ENCODE results near the gene COLGALT1.

The COLGALT1 gene

DNA sequence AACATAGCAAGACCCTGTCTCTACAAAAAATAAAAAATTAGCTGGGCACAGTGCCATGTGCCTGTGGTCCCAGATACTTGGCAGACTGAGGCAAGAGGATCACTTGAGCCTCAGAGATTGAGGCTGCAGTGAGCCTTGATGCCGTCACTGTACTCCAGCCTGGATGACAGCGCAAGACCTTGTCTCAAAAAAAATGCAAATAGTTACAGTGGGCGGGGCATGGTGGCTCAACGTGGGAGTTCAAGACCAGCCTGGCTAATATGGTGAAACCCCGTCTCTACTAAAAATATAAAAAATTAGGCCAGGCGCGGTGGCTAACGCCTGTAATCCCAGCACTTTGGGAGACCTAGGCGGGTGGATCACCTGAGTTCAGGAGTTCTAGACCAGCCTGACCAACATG is 35.5 kb upstream of the COLGALT1 start:
- H3K4me1 ChIP-seq (ENCODE audit: control insufficient read depth in 2 of 2, insufficient read depth in 2 of 2, low read length in 2 of 2) = peaks cover 0 to 13% of the 10 kb centered on the region in 2 donors
- H3K27me3 ChIP-seq (ENCODE audit: control insufficient read depth in 2 of 2, insufficient read depth in 2 of 2, low read length in 2 of 2) = peaks cover 0 to 2% of the 10 kb centered on the region in 2 donors
- H3K9ac ChIP-seq (ENCODE audit: low read depth in 1 of 2, low read length in 2 of 2) = no peak overlapping the region
- peaks cover 4 to 6% of the 10 kb centered on the region in 2 donors for H3K9me3 ChIP-seq (ENCODE audit: control insufficient read depth in 2 of 2, low read length in 2 of 2)
- H3K27ac ChIP-seq (ENCODE audit: low read depth in 2 of 2, low read length in 2 of 2) = no peak overlapping the region
- no peak overlapping the region for H3K4me3 ChIP-seq (ENCODE audit: low read length in 2 of 2)
- peaks cover 8 to 9% of the 10 kb centered on the region in 2 donors for H3K36me3 ChIP-seq (ENCODE audit: control insufficient read depth in 2 of 2, insufficient read depth in 2 of 2, low read length in 2 of 2)

DNA sequence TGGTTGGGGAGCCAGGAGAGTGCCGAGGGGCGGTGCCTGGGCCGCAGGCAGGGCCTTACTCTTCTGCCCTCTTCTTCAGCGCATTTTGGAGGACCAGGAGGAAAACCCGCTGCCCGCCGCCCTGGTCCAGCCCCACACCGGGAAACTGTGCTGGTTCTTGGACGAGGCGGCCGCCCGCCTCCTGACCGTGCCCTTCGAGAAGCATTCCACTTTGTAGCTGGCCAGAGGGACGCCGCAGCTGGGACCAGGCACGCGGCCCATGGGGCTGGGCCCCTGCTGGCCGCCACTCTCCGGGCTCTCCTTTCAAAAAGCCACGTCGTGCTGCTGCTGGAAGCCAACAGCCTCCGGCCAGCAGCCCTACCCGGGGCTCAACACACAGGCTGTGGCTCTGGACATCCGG is 34.6 kb upstream of the COLGALT1 start:
- no peak overlapping the region for H3K4me3 ChIP-seq (ENCODE audit: low read length in 2 of 2)
- H3K27ac ChIP-seq (ENCODE audit: low read depth in 2 of 2, low read length in 2 of 2) = no peak overlapping the region
- peaks cover 8% of the 10 kb centered on the region in 2 donors for H3K36me3 ChIP-seq (ENCODE audit: control insufficient read depth in 2 of 2, insufficient read depth in 2 of 2, low read length in 2 of 2)
- H3K4me1 ChIP-seq (ENCODE audit: control insufficient read depth in 2 of 2, insufficient read depth in 2 of 2, low read length in 2 of 2) = peaks cover 0 to 13% of the 10 kb centered on the region in 2 donors
- H3K9ac ChIP-seq (ENCODE audit: low read depth in 1 of 2, low read length in 2 of 2) = no peak overlapping the region
- peaks cover 4 to 6% of the 10 kb centered on the region in 2 donors for H3K9me3 ChIP-seq (ENCODE audit: control insufficient read depth in 2 of 2, low read length in 2 of 2)
- H3K27me3 ChIP-seq (ENCODE audit: control insufficient read depth in 2 of 2, insufficient read depth in 2 of 2, low read length in 2 of 2) = peaks cover 0 to 3% of the 10 kb centered on the region in 2 donors

DNA sequence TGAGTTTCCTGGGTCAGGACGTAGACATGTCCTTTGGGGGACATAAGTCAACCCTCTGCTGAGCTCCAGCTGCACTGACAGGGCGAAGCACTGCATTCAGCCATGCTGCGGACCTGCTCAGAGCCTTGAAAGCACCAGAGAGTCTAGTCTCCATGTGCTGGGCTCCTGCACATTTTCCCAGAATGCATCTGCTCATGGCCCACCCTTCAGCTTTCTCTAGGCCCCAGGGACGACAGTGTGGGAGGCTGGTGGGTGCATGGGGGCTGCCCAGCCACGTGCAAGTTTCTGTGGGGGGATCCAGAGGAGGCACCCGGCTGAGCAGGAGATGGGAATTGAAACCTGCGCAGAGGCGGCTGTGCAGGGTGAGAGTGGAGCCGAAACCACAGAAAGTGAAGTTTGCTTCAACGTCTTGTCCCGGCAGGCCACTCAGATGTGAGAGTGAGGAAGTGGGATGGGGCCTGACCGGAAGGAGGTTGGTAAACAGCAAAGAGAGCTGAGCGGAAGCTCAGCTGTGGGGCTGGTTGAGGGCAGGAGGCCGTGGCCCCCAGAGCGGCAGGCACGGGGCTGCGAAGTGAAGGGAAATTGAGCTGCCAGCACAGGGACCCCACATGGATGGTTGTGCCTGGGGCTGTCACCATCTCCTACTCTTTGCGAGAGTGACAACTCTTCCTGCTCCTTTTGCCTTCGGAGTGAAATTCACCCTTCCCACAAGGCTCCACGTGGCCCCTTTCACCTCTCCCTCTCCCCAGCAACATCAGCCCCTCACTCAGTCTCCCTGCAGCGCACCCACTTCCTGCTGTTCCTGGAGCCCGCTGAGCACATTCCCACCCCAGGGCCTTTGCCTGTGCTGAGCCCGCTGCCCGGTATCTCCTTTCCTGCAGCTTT is 32.2 kb upstream of the COLGALT1 start:
- H3K9ac ChIP-seq (ENCODE audit: low read depth in 1 of 2, low read length in 2 of 2) = no peak overlapping the region
- peaks cover 0 to 3% of the 10 kb centered on the region in 2 donors for H3K9me3 ChIP-seq (ENCODE audit: control insufficient read depth in 2 of 2, low read length in 2 of 2)
- H3K27ac ChIP-seq (ENCODE audit: low read depth in 2 of 2, low read length in 2 of 2) = peak overlapping the region; percentile 46 to 68
- peaks cover 0 to 3% of the 10 kb centered on the region in 2 donors for H3K27me3 ChIP-seq (ENCODE audit: control insufficient read depth in 2 of 2, insufficient read depth in 2 of 2, low read length in 2 of 2)
- peaks cover 0 to 13% of the 10 kb centered on the region in 2 donors for H3K4me1 ChIP-seq (ENCODE audit: control insufficient read depth in 2 of 2, insufficient read depth in 2 of 2, low read length in 2 of 2)
- H3K4me3 ChIP-seq (ENCODE audit: low read length in 2 of 2) = no peak overlapping the region
- no peaks in the 10 kb centered on the region for H3K36me3 ChIP-seq (ENCODE audit: control insufficient read depth in 2 of 2, insufficient read depth in 2 of 2, low read length in 2 of 2)

DNA sequence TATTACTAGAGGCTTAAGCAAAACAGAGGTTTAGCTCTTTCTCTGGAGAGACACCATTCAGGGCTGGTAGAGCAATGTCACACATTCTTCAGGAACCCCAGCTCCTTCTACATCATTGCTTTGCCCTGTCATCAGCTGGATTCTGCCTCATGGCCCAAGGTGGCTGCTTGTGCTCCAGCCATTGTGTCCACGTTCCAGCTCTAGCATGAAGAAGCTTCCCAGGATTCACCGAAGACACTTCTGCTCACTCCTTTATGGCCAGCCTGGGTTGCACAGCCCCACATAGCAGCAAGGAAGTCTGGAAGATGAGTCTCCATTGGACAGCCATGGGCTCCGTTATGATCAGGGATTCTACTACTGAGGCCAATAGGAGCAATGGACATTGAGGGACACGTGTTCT is 30.8 kb upstream of the COLGALT1 start:
- H3K4me3 ChIP-seq (ENCODE audit: low read length in 2 of 2) = no peak overlapping the region
- no peak overlapping the region for H3K27ac ChIP-seq (ENCODE audit: low read depth in 2 of 2, low read length in 2 of 2)
- no peaks in the 10 kb centered on the region for H3K36me3 ChIP-seq (ENCODE audit: control insufficient read depth in 2 of 2, insufficient read depth in 2 of 2, low read length in 2 of 2)
- peaks cover 0 to 9% of the 10 kb centered on the region in 2 donors for H3K9me3 ChIP-seq (ENCODE audit: control insufficient read depth in 2 of 2, low read length in 2 of 2)
- H3K9ac ChIP-seq (ENCODE audit: low read depth in 1 of 2, low read length in 2 of 2) = no peak overlapping the region
- peaks cover 0 to 6% of the 10 kb centered on the region in 2 donors for H3K27me3 ChIP-seq (ENCODE audit: control insufficient read depth in 2 of 2, insufficient read depth in 2 of 2, low read length in 2 of 2)
- H3K4me1 ChIP-seq (ENCODE audit: control insufficient read depth in 2 of 2, insufficient read depth in 2 of 2, low read length in 2 of 2) = peaks cover 0 to 13% of the 10 kb centered on the region in 2 donors

DNA sequence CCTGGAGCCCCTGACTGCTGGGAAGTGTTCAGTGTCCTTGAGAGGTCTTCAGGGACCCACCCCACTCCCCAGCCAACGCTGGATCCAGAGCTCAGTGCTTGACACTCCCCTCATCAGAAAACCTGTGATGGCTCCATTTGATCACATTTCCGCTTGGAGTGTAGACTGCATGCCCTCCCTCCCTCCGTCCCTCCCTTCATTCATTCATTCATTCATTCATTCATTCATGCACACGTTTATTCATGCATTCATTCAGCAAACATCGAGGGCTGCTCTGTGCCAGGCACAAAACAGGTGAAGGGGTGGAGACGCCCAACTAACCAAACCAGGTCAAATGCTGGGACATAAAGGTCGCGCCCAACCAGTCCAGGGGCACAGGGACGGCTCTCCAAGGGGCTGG is 30.3 kb upstream of the COLGALT1 start:
- Histone ChIP-seq H3K9ac (ENCODE audit: low read depth in 1 of 2, low read length in 2 of 2) (no peak overlapping the region), H3K27ac (ENCODE audit: low read depth in 2 of 2, low read length in 2 of 2) (no peak overlapping the region), H3K4me1 (ENCODE audit: control insufficient read depth in 2 of 2, insufficient read depth in 2 of 2, low read length in 2 of 2) (peaks cover 0 to 13% of the 10 kb centered on the region in 2 donors), H3K9me3 (ENCODE audit: control insufficient read depth in 2 of 2, low read length in 2 of 2) (peaks cover 0 to 9% of the 10 kb centered on the region in 2 donors), H3K4me3 (ENCODE audit: low read length in 2 of 2) (no peak overlapping the region), H3K27me3 (ENCODE audit: control insufficient read depth in 2 of 2, insufficient read depth in 2 of 2, low read length in 2 of 2) (peaks cover 0 to 6% of the 10 kb centered on the region in 2 donors), H3K36me3 (ENCODE audit: control insufficient read depth in 2 of 2, insufficient read depth in 2 of 2, low read length in 2 of 2) (no peaks in the 10 kb centered on the region)

DNA sequence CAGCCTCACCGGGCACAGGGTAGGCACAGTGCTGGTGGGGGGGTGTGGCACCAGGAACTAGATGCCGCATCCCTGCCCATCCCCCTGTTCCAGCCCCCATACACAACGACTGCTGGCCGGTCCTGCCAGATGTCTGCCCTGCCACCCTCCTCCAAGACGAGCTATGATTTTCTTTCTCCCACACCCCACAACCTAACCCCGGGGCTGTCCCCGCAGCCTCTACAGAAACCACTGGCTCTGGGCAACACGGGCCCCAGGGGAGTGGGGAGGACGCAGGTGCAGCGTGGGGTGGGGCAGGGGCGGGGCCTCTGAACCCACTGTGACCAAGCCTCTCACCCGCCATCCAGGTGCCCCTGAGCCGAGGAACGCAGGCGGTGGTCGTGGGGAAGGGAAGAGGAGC is 28.5 kb upstream of the COLGALT1 start:
- peak overlapping the region in 1 of 2 donors; percentile 26 for H3K4me3 ChIP-seq (ENCODE audit: low read length in 2 of 2)
- no peak overlapping the region for H3K27ac ChIP-seq (ENCODE audit: low read depth in 2 of 2, low read length in 2 of 2)
- peaks cover 3 to 9% of the 10 kb centered on the region in 2 donors for H3K27me3 ChIP-seq (ENCODE audit: control insufficient read depth in 2 of 2, insufficient read depth in 2 of 2, low read length in 2 of 2)
- H3K9me3 ChIP-seq (ENCODE audit: control insufficient read depth in 2 of 2, low read length in 2 of 2) = peaks cover 0 to 9% of the 10 kb centered on the region in 2 donors
- peaks cover 0 to 13% of the 10 kb centered on the region in 2 donors for H3K4me1 ChIP-seq (ENCODE audit: control insufficient read depth in 2 of 2, insufficient read depth in 2 of 2, low read length in 2 of 2)
- H3K9ac ChIP-seq (ENCODE audit: low read depth in 1 of 2, low read length in 2 of 2) = no peak overlapping the region
- H3K36me3 ChIP-seq (ENCODE audit: control insufficient read depth in 2 of 2, insufficient read depth in 2 of 2, low read length in 2 of 2) = no peaks in the 10 kb centered on the region

DNA sequence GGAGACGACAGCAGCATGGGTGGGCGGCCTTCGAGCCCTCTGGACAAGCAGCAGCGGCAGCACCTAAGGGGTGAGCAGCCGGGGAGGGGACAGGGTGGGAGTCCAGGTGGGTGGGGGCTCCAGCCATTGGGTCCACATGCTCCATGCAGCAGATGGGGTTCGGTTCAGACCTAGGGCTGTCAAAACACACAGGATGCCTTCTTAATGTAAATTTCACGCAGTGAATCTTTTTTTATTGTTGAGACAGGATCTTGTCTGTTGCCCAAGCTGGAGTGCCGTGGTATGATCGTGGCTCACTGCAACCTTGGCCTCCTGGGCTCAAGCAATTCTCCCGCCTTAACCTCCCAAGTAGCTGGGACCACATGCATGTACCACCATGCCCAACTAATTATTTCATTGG is 28.1 kb upstream of the COLGALT1 start:
- Histone ChIP-seq H3K36me3 (ENCODE audit: control insufficient read depth in 2 of 2, insufficient read depth in 2 of 2, low read length in 2 of 2) (no peaks in the 10 kb centered on the region), H3K27ac (ENCODE audit: low read depth in 2 of 2, low read length in 2 of 2) (no peak overlapping the region), H3K9me3 (ENCODE audit: control insufficient read depth in 2 of 2, low read length in 2 of 2) (peaks cover 0 to 9% of the 10 kb centered on the region in 2 donors), H3K4me3 (ENCODE audit: low read length in 2 of 2) (peak overlapping the region in 1 of 2 donors; percentile 26), H3K27me3 (ENCODE audit: control insufficient read depth in 2 of 2, insufficient read depth in 2 of 2, low read length in 2 of 2) (peaks cover 3 to 9% of the 10 kb centered on the region in 2 donors), H3K4me1 (ENCODE audit: control insufficient read depth in 2 of 2, insufficient read depth in 2 of 2, low read length in 2 of 2) (peaks cover 0 to 13% of the 10 kb centered on the region in 2 donors), H3K9ac (ENCODE audit: low read depth in 1 of 2, low read length in 2 of 2) (no peak overlapping the region)

DNA sequence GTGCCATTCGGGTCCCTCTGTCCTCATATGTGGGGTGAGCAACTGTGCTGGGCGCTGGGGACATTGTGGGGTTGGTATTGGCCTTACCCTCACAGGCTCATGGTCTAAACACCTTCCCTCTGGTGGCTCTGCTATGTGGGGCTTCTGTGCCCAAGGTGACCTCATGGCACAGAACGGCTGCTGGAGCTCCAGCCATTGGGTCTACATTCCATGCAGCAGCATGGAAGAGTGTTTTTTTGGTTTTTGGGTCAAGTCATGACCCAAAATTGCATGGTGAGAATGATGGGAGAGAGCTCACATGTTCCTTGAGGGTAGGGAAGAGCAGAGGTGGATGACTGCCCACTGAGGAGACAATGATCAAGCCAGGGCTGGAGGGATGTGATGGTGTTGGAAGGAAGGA is 26.8 kb upstream of the COLGALT1 start:
- no peak overlapping the region for H3K27ac ChIP-seq (ENCODE audit: low read depth in 2 of 2, low read length in 2 of 2)
- H3K27me3 ChIP-seq (ENCODE audit: control insufficient read depth in 2 of 2, insufficient read depth in 2 of 2, low read length in 2 of 2) = peaks cover 3 to 9% of the 10 kb centered on the region in 2 donors
- no peak overlapping the region for H3K4me3 ChIP-seq (ENCODE audit: low read length in 2 of 2)
- peaks cover 0 to 9% of the 10 kb centered on the region in 2 donors for H3K9me3 ChIP-seq (ENCODE audit: control insufficient read depth in 2 of 2, low read length in 2 of 2)
- H3K4me1 ChIP-seq (ENCODE audit: control insufficient read depth in 2 of 2, insufficient read depth in 2 of 2, low read length in 2 of 2) = peaks cover 0 to 2% of the 10 kb centered on the region in 2 donors
- H3K9ac ChIP-seq (ENCODE audit: low read depth in 1 of 2, low read length in 2 of 2) = no peak overlapping the region
- no peaks in the 10 kb centered on the region for H3K36me3 ChIP-seq (ENCODE audit: control insufficient read depth in 2 of 2, insufficient read depth in 2 of 2, low read length in 2 of 2)

DNA sequence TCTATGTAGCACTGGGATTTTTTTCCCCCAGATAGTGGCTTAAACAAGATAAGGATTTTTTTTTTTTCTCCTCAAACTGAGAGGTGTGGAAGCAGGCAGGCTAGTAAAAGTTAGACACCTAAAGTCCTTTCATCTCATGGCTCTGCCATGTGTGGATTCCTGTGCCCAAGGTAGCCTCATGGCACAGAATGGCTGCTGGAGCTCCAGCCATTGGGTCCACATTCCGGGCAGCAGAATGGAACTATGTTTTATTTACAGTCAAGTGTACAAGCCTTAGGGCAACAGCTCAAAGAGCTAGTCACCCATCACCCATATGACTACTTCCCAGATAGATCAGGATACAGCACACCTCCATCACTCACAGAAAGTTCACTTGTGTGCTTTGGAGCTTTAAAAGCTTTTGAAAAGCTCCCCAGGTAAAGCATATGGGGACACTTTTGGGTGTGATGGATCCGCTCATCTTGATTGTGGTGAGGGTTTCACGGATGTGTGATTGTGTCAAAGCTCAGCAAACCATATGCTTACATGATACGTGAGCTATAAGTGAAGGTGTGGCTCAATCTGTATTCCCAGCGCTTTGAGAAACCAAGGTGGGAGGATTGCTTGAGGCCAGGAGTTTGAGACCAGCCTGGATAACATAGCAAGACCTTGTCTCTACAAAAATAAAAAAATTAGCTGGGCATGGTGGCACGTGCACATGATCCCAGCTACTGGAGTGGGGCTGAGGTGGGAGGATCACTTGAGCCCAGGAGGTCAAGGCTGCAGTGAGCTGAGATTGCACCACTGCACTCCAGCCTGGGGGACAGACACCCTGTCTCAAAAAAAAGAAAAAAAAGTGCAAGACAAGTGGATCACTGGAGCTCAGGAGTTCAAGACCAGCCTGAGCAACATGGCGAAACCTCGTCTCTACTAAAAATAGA is 25.9 kb upstream of the COLGALT1 start:
- no peak overlapping the region for H3K27ac ChIP-seq (ENCODE audit: low read depth in 2 of 2, low read length in 2 of 2)
- no peaks in the 10 kb centered on the region for H3K36me3 ChIP-seq (ENCODE audit: control insufficient read depth in 2 of 2, insufficient read depth in 2 of 2, low read length in 2 of 2)
- H3K4me1 ChIP-seq (ENCODE audit: control insufficient read depth in 2 of 2, insufficient read depth in 2 of 2, low read length in 2 of 2) = no peaks in the 10 kb centered on the region
- no peak overlapping the region for H3K9ac ChIP-seq (ENCODE audit: low read depth in 1 of 2, low read length in 2 of 2)
- H3K4me3 ChIP-seq (ENCODE audit: low read length in 2 of 2) = no peak overlapping the region
- peaks cover 0 to 9% of the 10 kb centered on the region in 2 donors for H3K9me3 ChIP-seq (ENCODE audit: control insufficient read depth in 2 of 2, low read length in 2 of 2)
- peaks cover 3 to 9% of the 10 kb centered on the region in 2 donors for H3K27me3 ChIP-seq (ENCODE audit: control insufficient read depth in 2 of 2, insufficient read depth in 2 of 2, low read length in 2 of 2)

All from mucosa of rectum (tissue), 2 donors.